Measurements from ENCODE around the gene KCTD10.

GRCh38 chr12:109495012-109495411 lies 17.9 kb upstream of the KCTD10 start:
- TF ChIP-seq, protein P1, sequence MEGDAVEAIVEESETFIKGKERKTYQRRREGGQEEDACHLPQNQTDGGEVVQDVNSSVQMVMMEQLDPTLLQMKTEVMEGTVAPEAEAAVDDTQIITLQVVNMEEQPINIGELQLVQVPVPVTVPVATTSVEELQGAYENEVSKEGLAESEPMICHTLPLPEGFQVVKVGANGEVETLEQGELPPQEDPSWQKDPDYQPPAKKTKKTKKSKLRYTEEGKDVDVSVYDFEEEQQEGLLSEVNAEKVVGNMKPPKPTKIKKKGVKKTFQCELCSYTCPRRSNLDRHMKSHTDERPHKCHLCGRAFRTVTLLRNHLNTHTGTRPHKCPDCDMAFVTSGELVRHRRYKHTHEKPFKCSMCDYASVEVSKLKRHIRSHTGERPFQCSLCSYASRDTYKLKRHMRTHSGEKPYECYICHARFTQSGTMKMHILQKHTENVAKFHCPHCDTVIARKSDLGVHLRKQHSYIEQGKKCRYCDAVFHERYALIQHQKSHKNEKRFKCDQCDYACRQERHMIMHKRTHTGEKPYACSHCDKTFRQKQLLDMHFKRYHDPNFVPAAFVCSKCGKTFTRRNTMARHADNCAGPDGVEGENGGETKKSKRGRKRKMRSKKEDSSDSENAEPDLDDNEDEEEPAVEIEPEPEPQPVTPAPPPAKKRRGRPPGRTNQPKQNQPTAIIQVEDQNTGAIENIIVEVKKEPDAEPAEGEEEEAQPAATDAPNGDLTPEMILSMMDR (IDR thresholded peaks at IDR 0.05; ENCODE audit: borderline replicate concordance, extremely low read depth, low read length, poor library complexity, severe bottlenecking) = no peak
- TF ChIP-seq EZH2 (IDR thresholded peaks at IDR 0.05; ENCODE audit: borderline replicate concordance, low read depth, low read length, severe bottlenecking) = no peak

All from DND-41 (cell line).